GM12864 (cell line): ENCODE data around the gene KSR1.

ENCODE experiments used
- DNase-seq: peaks from one replicate; pipeline ENCODE4 v3.0.0-alpha.2; 2011; ENCODE audit warnings: low read depth
- H3K4me3 ChIP-seq: 2 replicates; pipeline ENCODE4 v1.5.1; 2011; ENCODE audit warnings: mild to moderate bottlenecking, low read depth, low read length, control low read depth
- CTCF ChIP-seq: IDR thresholded peaks from 2 replicates; pipeline ENCODE4 v1.5.1; 2011; ENCODE audit warnings: low read depth, mild to moderate bottlenecking, moderate library complexity, low read length, control low read depth, inconsistent platforms; ENCODE audit errors: missing control alignments

KSR1 gene

GRCh38 chr17:27558842-27559505, 102.7 kb downstream of the KSR1 start:
- DNase-seq: no peak
- no peak for TF ChIP-seq CTCF

GRCh38 chr17:27559506-27560481, 103.5 kb downstream of the KSR1 start:
- no peak overlapping the region for H3K4me3 ChIP-seq
- DNase-seq: no peak
- TF ChIP-seq CTCF: no peak

More at GRCh38 chr17:27558842-27559505, 102.7 kb downstream of the KSR1 start:
- H3K4me3 ChIP-seq: no peak overlapping the region

- TF ChIP-seq CTCF: no peak
- DNase-seq: no peak
- no peak overlapping the region for H3K4me3 ChIP-seq
These were observed 104.4 kb downstream of the KSR1 start for GRCh38 chr17:27560668-27561067.

GRCh38 chr17:27562777-27563455, 106.7 kb downstream of the KSR1 start:
- DNase-seq: no peak
- no peak for TF ChIP-seq CTCF

GRCh38 chr17:27563532-27563931, 107.3 kb downstream of the KSR1 start:
- no peak for TF ChIP-seq CTCF

More at GRCh38 chr17:27562777-27563455, 106.7 kb downstream of the KSR1 start:
- H3K4me3 ChIP-seq: no peak overlapping the region

GRCh38 chr17:27564463-27564862, 108.2 kb downstream of the KSR1 start:
- DNase-seq: no peak
- no peak for TF ChIP-seq CTCF
- no peak overlapping the region for H3K4me3 ChIP-seq

More at GRCh38 chr17:27563532-27563931, 107.3 kb downstream of the KSR1 start:
- no peak for DNase-seq
- H3K4me3 ChIP-seq: no peak overlapping the region
